Measurements from ENCODE around the gene GANC.

The GANC gene

DNA sequence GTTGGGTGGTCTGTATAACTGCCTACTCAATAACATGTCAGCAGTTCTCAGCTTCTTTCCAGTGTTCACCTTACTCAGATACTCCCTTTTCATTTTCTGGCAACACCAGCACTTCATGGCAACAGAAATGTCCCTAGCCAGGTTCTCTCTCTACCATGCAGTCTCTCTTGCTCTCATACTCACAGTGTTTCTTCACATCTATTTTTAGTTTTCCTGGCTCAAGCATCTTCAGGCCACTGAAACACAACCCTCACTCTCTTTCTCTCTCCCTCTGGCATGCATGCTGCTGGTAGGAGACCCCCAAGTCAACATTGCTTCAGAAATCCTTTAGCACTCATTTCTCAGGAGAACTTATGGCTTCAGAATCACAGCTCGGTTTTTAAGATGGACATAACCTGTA, 86.2 kb downstream of the GANC start, which contains the start of gene CAPN3:
Gene CAPN3, plus strand, starts transcription at position 253 of the 400 bp plus-strand sequence. CDS start 305 bp downstream, outside the sequence.
- ChIA-PET POLR2A (no interaction called here), CTCF (no interaction called here)
- DNase-seq: no peak
- H3K27me3 ChIP-seq (replicated peaks in 2 of 5; ENCODE audit: control insufficient read depth in 4 of 5, insufficient read depth in 5 of 5, low read length in 4 of 5): no peaks in the 10 kb centered on the region
- no peaks in the 10 kb centered on the region for H3K9me3 ChIP-seq (ENCODE audit: control extremely low read depth in 1 of 5, control insufficient read depth in 4 of 5, insufficient read depth in 2 of 5, low read depth in 1 of 5, low read length in 4 of 5)
- no peak within 1 kb of the TSS for H3K4me3 ChIP-seq (ENCODE audit: control insufficient read depth in 1 of 7, extremely low read depth in 1 of 7, insufficient read depth in 4 of 7, low read depth in 2 of 7, low read length in 6 of 7)
- 90% methylated on average over 1 of the region's 1 CpG for WGBS (ENCODE audit: insufficient coverage)
- no peak within 1 kb of the TSS for H3K27ac ChIP-seq (ENCODE audit: insufficient read depth in 1 of 2, low read depth in 1 of 2, low read length in 2 of 2, poor library complexity in 1 of 2, severe bottlenecking in 2 of 2)
- H3K4me1 ChIP-seq (ENCODE audit: control extremely low read depth in 1 of 4, control insufficient read depth in 4 of 4, insufficient read depth in 4 of 4, low read length in 3 of 4): peaks cover 0 to 12% (median 3%) of the 10 kb centered on the region in 4 experiments
- peaks cover 0 to 16% (median 6%) of the 10 kb centered on the region in 4 experiments for H3K36me3 ChIP-seq (ENCODE audit: control insufficient read depth in 4 of 4, insufficient read depth in 4 of 4, low read length in 3 of 4)

DNA sequence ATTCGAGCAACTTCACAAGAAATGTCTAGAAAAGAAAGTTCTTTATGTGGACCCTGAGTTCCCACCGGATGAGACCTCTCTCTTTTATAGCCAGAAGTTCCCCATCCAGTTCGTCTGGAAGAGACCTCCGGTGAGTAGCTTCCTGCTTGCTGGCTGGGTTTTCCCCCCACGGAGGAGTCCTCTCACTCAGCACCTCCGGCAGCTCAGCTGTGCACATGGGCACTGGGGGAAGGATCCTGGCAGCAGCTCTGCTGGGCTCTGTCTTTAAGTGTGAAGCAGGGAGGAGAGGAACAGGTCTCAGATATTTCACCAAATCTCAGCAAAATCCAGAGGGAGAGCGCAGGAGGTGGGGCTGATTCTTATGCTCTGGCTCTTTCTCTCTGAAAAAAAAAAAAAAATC, 87.0 kb downstream of the GANC start:
- no peak overlapping the region for H3K4me3 ChIP-seq (ENCODE audit: control insufficient read depth in 1 of 7, extremely low read depth in 1 of 7, insufficient read depth in 4 of 7, low read depth in 2 of 7, low read length in 6 of 7)
- H3K36me3 ChIP-seq (ENCODE audit: control insufficient read depth in 4 of 4, insufficient read depth in 4 of 4, low read length in 3 of 4): peaks cover 0 to 14% (median 5%) of the 10 kb centered on the region in 4 experiments
- H3K4me1 ChIP-seq (ENCODE audit: control extremely low read depth in 1 of 4, control insufficient read depth in 4 of 4, insufficient read depth in 4 of 4, low read length in 3 of 4): peaks cover 0 to 12% (median 3%) of the 10 kb centered on the region in 4 experiments
- no peak overlapping the region for H3K27ac ChIP-seq (ENCODE audit: insufficient read depth in 1 of 2, low read depth in 1 of 2, low read length in 2 of 2, poor library complexity in 1 of 2, severe bottlenecking in 2 of 2)
- no peak for DNase-seq
- 68% methylated on average over 3 of the region's 7 CpGs for WGBS (ENCODE audit: insufficient coverage)
- ChIA-PET CTCF (no interaction called here), POLR2A (no interaction called here)
- H3K27me3 ChIP-seq (replicated peaks in 2 of 5; ENCODE audit: control insufficient read depth in 4 of 5, insufficient read depth in 5 of 5, low read length in 4 of 5): no peaks in the 10 kb centered on the region
- H3K9me3 ChIP-seq (ENCODE audit: control extremely low read depth in 1 of 5, control insufficient read depth in 4 of 5, insufficient read depth in 2 of 5, low read depth in 1 of 5, low read length in 4 of 5): no peaks in the 10 kb centered on the region

DNA sequence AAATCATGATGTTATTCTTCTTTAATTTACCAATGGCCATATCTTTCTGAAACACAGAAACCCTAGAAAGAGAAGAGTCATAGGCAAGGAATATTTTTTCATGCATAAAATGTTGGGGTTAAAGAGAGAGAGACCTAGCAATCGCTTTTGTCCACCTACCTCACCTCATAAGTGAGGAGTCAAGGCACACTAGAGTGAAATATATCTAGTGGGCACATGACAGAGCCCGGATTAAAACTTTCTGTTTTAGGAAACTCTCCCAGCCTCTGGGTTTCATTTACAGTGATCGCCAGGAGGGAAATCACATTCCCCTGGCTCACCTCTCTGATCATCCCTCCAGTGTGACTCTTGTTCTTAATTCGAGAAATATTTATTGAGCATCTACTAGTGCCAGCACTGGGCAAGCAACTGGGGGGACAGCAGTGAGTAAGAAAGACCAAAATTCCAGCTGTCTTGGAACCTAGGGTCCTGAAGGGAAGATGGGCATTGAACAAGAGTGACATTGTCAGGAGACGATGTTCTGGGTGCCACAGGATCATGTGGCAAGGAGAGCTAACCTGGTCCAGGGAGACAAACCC, 87.6 kb downstream of the GANC start:
- Histone ChIP-seq H3K27me3 (replicated peaks in 2 of 5; ENCODE audit: control insufficient read depth in 4 of 5, insufficient read depth in 5 of 5, low read length in 4 of 5) (no peaks in the 10 kb centered on the region), H3K9me3 (ENCODE audit: control extremely low read depth in 1 of 5, control insufficient read depth in 4 of 5, insufficient read depth in 2 of 5, low read depth in 1 of 5, low read length in 4 of 5) (no peaks in the 10 kb centered on the region), H3K4me3 (ENCODE audit: control insufficient read depth in 1 of 7, extremely low read depth in 1 of 7, insufficient read depth in 4 of 7, low read depth in 2 of 7, low read length in 6 of 7) (no peak overlapping the region), H3K36me3 (ENCODE audit: control insufficient read depth in 4 of 4, insufficient read depth in 4 of 4, low read length in 3 of 4) (peaks cover 0 to 7% (median 3%) of the 10 kb centered on the region in 4 experiments), H3K4me1 (ENCODE audit: control extremely low read depth in 1 of 4, control insufficient read depth in 4 of 4, insufficient read depth in 4 of 4, low read length in 3 of 4) (peaks cover 0 to 12% (median 3%) of the 10 kb centered on the region in 4 experiments), H3K27ac (ENCODE audit: insufficient read depth in 1 of 2, low read depth in 1 of 2, low read length in 2 of 2, poor library complexity in 1 of 2, severe bottlenecking in 2 of 2) (no peak overlapping the region)
- ChIA-PET CTCF (no interaction called here), POLR2A (no interaction called here)
- no peak for DNase-seq
- WGBS (ENCODE audit: insufficient coverage): 91% methylated on average over 4 of the region's 5 CpGs

DNA sequence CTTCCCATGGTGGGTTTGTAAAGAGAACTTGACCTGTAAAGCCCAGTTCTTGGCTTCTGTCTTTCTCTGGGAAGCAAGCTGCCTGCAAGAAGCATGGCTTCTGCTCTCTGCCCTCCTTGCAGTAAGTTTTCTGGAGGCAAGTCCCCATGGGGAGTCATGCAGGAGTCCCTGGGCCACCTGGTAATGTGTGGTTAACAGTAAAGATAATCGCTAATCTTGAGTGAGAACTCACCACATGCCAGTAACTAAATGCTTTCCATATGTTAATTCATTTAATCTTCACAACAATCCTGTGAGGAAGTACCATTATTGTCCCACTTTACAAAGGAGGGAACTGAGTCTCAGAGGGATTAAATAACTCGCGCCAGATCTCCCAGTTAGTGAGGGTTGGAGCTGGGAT, 90.5 kb downstream of the GANC start:
- Histone ChIP-seq H3K9me3 (ENCODE audit: control extremely low read depth in 1 of 5, control insufficient read depth in 4 of 5, insufficient read depth in 2 of 5, low read depth in 1 of 5, low read length in 4 of 5) (no peaks in the 10 kb centered on the region), H3K36me3 (ENCODE audit: control insufficient read depth in 4 of 4, insufficient read depth in 4 of 4, low read length in 3 of 4) (no peaks in the 10 kb centered on the region), H3K4me1 (ENCODE audit: control extremely low read depth in 1 of 4, control insufficient read depth in 4 of 4, insufficient read depth in 4 of 4, low read length in 3 of 4) (peaks cover 0 to 12% (median 3%) of the 10 kb centered on the region in 4 experiments), H3K27ac (ENCODE audit: insufficient read depth in 1 of 2, low read depth in 1 of 2, low read length in 2 of 2, poor library complexity in 1 of 2, severe bottlenecking in 2 of 2) (no peak overlapping the region), H3K27me3 (replicated peaks in 2 of 5; ENCODE audit: control insufficient read depth in 4 of 5, insufficient read depth in 5 of 5, low read length in 4 of 5) (no peaks in the 10 kb centered on the region), H3K4me3 (ENCODE audit: control insufficient read depth in 1 of 7, extremely low read depth in 1 of 7, insufficient read depth in 4 of 7, low read depth in 2 of 7, low read length in 6 of 7) (no peak overlapping the region)
- no CpG with 5 or more reads among the region's 3 CpGs for WGBS (ENCODE audit: insufficient coverage)
- POLR2A ChIA-PET: no interaction called here
- no peak for DNase-seq
- CTCF ChIA-PET: no interaction called here

DNA sequence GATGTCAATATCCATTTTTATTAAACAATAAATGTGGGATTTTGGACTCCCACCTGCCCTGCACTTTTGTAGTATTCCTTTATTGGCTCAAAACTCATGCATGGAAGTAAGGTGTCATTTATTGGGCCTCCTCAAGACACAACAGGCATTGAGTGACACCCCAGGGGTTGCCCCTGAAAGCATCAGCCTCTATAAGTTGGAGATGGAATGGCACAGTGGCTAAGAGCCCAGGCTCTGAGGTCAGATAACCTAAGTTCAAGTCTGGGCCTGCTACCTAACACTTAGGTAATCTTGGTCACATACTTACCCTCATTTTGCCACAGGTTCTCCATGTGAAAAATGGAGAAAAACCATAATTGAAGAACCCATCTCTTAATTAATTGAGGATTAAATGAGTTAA, 90.9 kb downstream of the GANC start:
- Histone ChIP-seq H3K9me3 (ENCODE audit: control extremely low read depth in 1 of 5, control insufficient read depth in 4 of 5, insufficient read depth in 2 of 5, low read depth in 1 of 5, low read length in 4 of 5) (no peaks in the 10 kb centered on the region), H3K27ac (ENCODE audit: insufficient read depth in 1 of 2, low read depth in 1 of 2, low read length in 2 of 2, poor library complexity in 1 of 2, severe bottlenecking in 2 of 2) (no peak overlapping the region), H3K27me3 (replicated peaks in 2 of 5; ENCODE audit: control insufficient read depth in 4 of 5, insufficient read depth in 5 of 5, low read length in 4 of 5) (no peaks in the 10 kb centered on the region), H3K36me3 (ENCODE audit: control insufficient read depth in 4 of 4, insufficient read depth in 4 of 4, low read length in 3 of 4) (no peaks in the 10 kb centered on the region), H3K4me3 (ENCODE audit: control insufficient read depth in 1 of 7, extremely low read depth in 1 of 7, insufficient read depth in 4 of 7, low read depth in 2 of 7, low read length in 6 of 7) (no peak overlapping the region), H3K4me1 (ENCODE audit: control extremely low read depth in 1 of 4, control insufficient read depth in 4 of 4, insufficient read depth in 4 of 4, low read length in 3 of 4) (peaks cover 0 to 12% (median 3%) of the 10 kb centered on the region in 4 experiments)
- ChIA-PET POLR2A (no interaction called here), CTCF (no interaction called here)
- DNase-seq: no peak

DNA sequence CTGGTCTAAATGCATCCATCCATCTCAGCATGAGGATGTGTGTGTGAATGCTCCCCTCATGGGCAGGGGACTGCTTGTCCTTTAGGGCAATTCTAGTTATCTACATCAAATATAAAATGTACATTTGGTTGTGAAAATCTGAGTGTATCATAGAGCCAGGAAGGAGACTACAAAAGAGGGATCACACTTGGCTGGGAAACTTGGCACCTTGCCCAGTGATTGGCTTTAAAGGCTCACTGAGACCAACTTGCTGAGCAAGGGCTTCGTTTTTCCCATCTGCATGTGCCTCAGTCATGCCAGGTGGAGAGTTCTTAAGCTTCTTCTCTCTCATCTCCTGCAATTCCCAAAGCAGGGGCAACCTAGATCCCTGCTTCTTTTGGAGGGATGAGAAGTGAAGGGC, 91.5 kb downstream of the GANC start:
- CTCF ChIA-PET: interaction anchor here (1.6 kb wide), 1 partner anchor 12 kb away, joined by 4 read pairs; no protein-coding TSS in a partner anchor
- WGBS (ENCODE audit: insufficient coverage): 100% methylated on average over 1 of the region's 1 CpG

DNA sequence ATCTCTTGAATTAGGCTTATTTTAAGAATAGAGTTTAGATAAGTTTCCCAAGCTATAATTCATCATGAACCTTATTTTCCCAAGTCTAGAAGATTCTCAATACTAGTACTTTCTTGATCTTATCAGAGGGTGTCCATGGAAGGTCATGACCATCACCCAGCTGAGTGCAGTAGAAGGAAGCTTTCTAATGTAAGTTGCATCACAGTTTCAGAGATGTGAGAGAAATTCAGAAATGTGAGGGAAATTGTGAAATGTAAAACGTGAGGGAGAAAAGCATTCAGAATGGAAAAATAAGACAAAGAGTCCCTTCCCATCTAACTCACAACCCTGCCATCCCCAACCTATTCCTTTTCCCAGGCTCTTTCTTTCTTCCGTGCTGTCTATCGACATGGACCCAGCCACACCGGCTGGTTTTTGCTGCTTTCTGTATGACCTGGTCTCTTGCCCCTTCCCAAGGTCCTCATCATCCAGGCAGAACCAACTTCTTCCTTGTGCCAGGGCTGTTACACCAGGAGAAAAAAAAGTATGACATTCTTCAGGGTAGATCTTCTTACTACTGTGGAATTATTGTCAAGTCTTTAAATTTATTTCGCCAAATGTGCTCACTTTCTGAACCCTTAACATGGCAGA, 93.0 kb downstream of the GANC start:
- Histone ChIP-seq H3K9me3 (ENCODE audit: control extremely low read depth in 1 of 5, control insufficient read depth in 4 of 5, insufficient read depth in 2 of 5, low read depth in 1 of 5, low read length in 4 of 5) (no peaks in the 10 kb centered on the region), H3K27me3 (replicated peaks in 2 of 5; ENCODE audit: control insufficient read depth in 4 of 5, insufficient read depth in 5 of 5, low read length in 4 of 5) (no peaks in the 10 kb centered on the region), H3K36me3 (ENCODE audit: control insufficient read depth in 4 of 4, insufficient read depth in 4 of 4, low read length in 3 of 4) (no peaks in the 10 kb centered on the region), H3K4me1 (ENCODE audit: control extremely low read depth in 1 of 4, control insufficient read depth in 4 of 4, insufficient read depth in 4 of 4, low read length in 3 of 4) (no peaks in the 10 kb centered on the region), H3K27ac (ENCODE audit: insufficient read depth in 1 of 2, low read depth in 1 of 2, low read length in 2 of 2, poor library complexity in 1 of 2, severe bottlenecking in 2 of 2) (no peak overlapping the region), H3K4me3 (ENCODE audit: control insufficient read depth in 1 of 7, extremely low read depth in 1 of 7, insufficient read depth in 4 of 7, low read depth in 2 of 7, low read length in 6 of 7) (no peak overlapping the region)
- DNase-seq: no peak
- ChIA-PET POLR2A (interaction anchor here (0.6 kb wide), 1 partner anchor 93 kb away, joined by 3 read pairs; the partner anchor contains the start of genes GANC and TMEM87A), CTCF (interaction anchor here (1.0 to 1.6 kb wide), 2 partner anchors 8 to 11 kb away, joined by 4 read pairs; no protein-coding TSS in a partner anchor)
- WGBS (ENCODE audit: insufficient coverage): 100% methylated on average over 3 of the region's 5 CpGs

More for the DNA sequence above, 91.5 kb downstream of the GANC start:
- Histone ChIP-seq H3K36me3 (ENCODE audit: control insufficient read depth in 4 of 4, insufficient read depth in 4 of 4, low read length in 3 of 4) (no peaks in the 10 kb centered on the region), H3K4me1 (ENCODE audit: control extremely low read depth in 1 of 4, control insufficient read depth in 4 of 4, insufficient read depth in 4 of 4, low read length in 3 of 4) (peaks cover 0 to 7% (median 3%) of the 10 kb centered on the region in 4 experiments), H3K9me3 (ENCODE audit: control extremely low read depth in 1 of 5, control insufficient read depth in 4 of 5, insufficient read depth in 2 of 5, low read depth in 1 of 5, low read length in 4 of 5) (no peaks in the 10 kb centered on the region), H3K27ac (ENCODE audit: insufficient read depth in 1 of 2, low read depth in 1 of 2, low read length in 2 of 2, poor library complexity in 1 of 2, severe bottlenecking in 2 of 2) (no peak overlapping the region), H3K4me3 (ENCODE audit: control insufficient read depth in 1 of 7, extremely low read depth in 1 of 7, insufficient read depth in 4 of 7, low read depth in 2 of 7, low read length in 6 of 7) (no peak overlapping the region), H3K27me3 (replicated peaks in 2 of 5; ENCODE audit: control insufficient read depth in 4 of 5, insufficient read depth in 5 of 5, low read length in 4 of 5) (no peaks in the 10 kb centered on the region)
- POLR2A ChIA-PET: interaction anchor here (0.8 kb wide), 1 partner anchor 9 kb away, joined by 4 read pairs; no protein-coding TSS in a partner anchor
- DNase-seq: no peak
